ENCODE results near the gene KRTAP19-2.

DNA sequence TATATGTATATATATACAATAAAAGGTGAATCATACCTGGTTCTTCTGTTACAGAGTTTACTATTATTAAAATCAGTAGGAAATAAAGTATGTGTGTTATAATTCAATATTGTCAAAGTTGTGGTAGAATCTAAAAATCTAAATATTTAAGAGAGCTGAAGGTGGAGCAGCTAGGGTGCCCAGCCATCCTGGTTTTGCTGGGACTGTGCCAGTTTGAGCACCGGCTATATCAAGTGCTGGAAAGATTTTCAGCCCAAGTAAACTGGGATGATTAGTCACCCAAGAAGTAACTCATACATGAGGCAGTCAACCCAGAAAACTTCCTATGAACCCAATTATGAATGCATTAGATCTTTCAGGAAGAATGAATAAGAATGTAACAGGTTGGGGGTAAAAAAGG, 31.6 kb upstream of the KRTAP19-2 start:
- no peak for TF ChIP-seq POLR2A (IDR thresholded peaks at IDR 0.05)
- TF ChIP-seq, protein P1, sequence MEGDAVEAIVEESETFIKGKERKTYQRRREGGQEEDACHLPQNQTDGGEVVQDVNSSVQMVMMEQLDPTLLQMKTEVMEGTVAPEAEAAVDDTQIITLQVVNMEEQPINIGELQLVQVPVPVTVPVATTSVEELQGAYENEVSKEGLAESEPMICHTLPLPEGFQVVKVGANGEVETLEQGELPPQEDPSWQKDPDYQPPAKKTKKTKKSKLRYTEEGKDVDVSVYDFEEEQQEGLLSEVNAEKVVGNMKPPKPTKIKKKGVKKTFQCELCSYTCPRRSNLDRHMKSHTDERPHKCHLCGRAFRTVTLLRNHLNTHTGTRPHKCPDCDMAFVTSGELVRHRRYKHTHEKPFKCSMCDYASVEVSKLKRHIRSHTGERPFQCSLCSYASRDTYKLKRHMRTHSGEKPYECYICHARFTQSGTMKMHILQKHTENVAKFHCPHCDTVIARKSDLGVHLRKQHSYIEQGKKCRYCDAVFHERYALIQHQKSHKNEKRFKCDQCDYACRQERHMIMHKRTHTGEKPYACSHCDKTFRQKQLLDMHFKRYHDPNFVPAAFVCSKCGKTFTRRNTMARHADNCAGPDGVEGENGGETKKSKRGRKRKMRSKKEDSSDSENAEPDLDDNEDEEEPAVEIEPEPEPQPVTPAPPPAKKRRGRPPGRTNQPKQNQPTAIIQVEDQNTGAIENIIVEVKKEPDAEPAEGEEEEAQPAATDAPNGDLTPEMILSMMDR (IDR thresholded peaks at IDR 0.05), result no peak

Measured in adrenal gland (tissue), 5 donors.